BJ (cell line): Measurements from ENCODE around the gene ARMC2. TPM values are rescaled to one million over a fixed set of nuclear protein-coding genes. Genes with fewer than 3 reads are reported as not detected.

Source experiments
- CTCF ChIA-PET: fragments of 350-600 bp; formaldehyde crosslinking; extraction: SDS; loops from one replicate; lab custom pipeline; 2021; ENCODE audit warnings: antibody characterized with exemption, inconsistent platforms; lab: Yijun Ruan, JAX
- POLR2A ChIA-PET: fragments of 300-600 bp; sonication (Branson Sonifier 250); formaldehyde crosslinking; extraction: SDS; loops from one replicate; lab custom pipeline; 2021; ENCODE audit warnings: antibody characterized with exemption; lab: Charles Lee
- DNase-seq: peaks from one replicate; pipeline ENCODE4 v3.0.0-alpha.2; 2011; ENCODE audit warnings: low read depth
- H3K27me3 ChIP-seq: 2 replicates; pipeline ENCODE4 v1.6.0; 2011; ENCODE audit warnings: low read length; ENCODE audit not compliant: control insufficient read depth, insufficient read depth
- H3K36me3 ChIP-seq: 2 replicates; pipeline ENCODE4 v1.5.1; 2011; ENCODE audit warnings: low read length; ENCODE audit not compliant: control insufficient read depth, insufficient read depth
- H3K4me3 ChIP-seq: 2 replicates; pipeline ENCODE4 v1.5.1; 2011; ENCODE audit warnings: low read depth, mild to moderate bottlenecking, control low read depth, low read length
- CTCF ChIP-seq: IDR thresholded peaks from 2 replicates; pipeline ENCODE4 v1.5.1; 2011; ENCODE audit warnings: low read depth, mild to moderate bottlenecking, control low read depth, inconsistent platforms, low read length, moderate library complexity; ENCODE audit not compliant: insufficient read depth
- polyA plus RNA-seq: library from polyadenylated mRNA; depleted of rRNA; stranded (reverse); fragments of >200 nt; gene quantifications from 2 replicates; pipeline ENCODE4 v1.2.3, GENCODE V29; 2011

The ARMC2 gene
- polyA plus RNA-seq, 1 experiment = 2.4 TPM

- no peaks in the 10 kb centered on the region for H3K27me3 ChIP-seq
- CTCF ChIA-PET = interaction anchor here (0.7 to 5.1 kb wide), 3 partner anchors 11 to 318 kb away, joined by 3 to 22 read pairs (median 6); no protein-coding TSS in a partner anchor
- H3K4me3 ChIP-seq = no peak overlapping the region
- no peak for DNase-seq
- TF ChIP-seq CTCF = no peak
- no peaks in the 10 kb centered on the region for H3K36me3 ChIP-seq
- POLR2A ChIA-PET = no interaction called here
Measured at GRCh38 chr6:108904741-108905140, 56.5 kb downstream of the ARMC2 start.

GRCh38 chr6:108914235-108915022 is 66.2 kb downstream of the ARMC2 start:
- CTCF ChIA-PET = interaction anchor here (0.7 to 3.3 kb wide), 7 partner anchors 8 to 158 kb away, joined by 3 to 22 read pairs (median 3); no protein-coding TSS in a partner anchor
- no peak for DNase-seq
- TF ChIP-seq CTCF = peak; percentile 47
- no peak overlapping the region for H3K4me3 ChIP-seq
- peaks cover 2% of the 10 kb centered on the region; the same call in 1 of the 2 replicates for H3K27me3 ChIP-seq
- POLR2A ChIA-PET = interaction anchor here (0.6 kb wide), 1 partner anchor 16 kb away, joined by 11 read pairs; no protein-coding TSS in a partner anchor
- H3K36me3 ChIP-seq = no peaks in the 10 kb centered on the region

GRCh38 chr6:108915258-108915657 is 67.0 kb downstream of the ARMC2 start:
- Histone ChIP-seq H3K27me3 (peaks cover 2% of the 10 kb centered on the region; the same call in 1 of the 2 replicates), H3K36me3 (no peaks in the 10 kb centered on the region), H3K4me3 (no peak overlapping the region)
- TF ChIP-seq CTCF = no peak
- CTCF ChIA-PET = interaction anchor here (0.7 to 3.3 kb wide), 6 partner anchors 8 to 158 kb away, joined by 3 to 22 read pairs (median 3); no protein-coding TSS in a partner anchor
- POLR2A ChIA-PET = interaction anchor here (0.5 kb wide), 1 partner anchor 70 kb away, joined by 8 read pairs; no protein-coding TSS in a partner anchor
- no peak for DNase-seq

GRCh38 chr6:108916026-108916686 is 67.9 kb downstream of the ARMC2 start:
- Histone ChIP-seq H3K27me3 (peaks cover 2% of the 10 kb centered on the region; the same call in 1 of the 2 replicates), H3K36me3 (no peaks in the 10 kb centered on the region), H3K4me3 (no peak overlapping the region)
- no peak for TF ChIP-seq CTCF
- no peak for DNase-seq
- ChIA-PET POLR2A (no interaction called here), CTCF (interaction anchor here (0.9 to 3.3 kb wide), 5 partner anchors 8 to 375 kb away, joined by 3 to 22 read pairs (median 3); no protein-coding TSS in a partner anchor)

GRCh38 chr6:108920751-108921150 is 72.5 kb downstream of the ARMC2 start:
- no peak for DNase-seq
- no peak for TF ChIP-seq CTCF
- no peaks in the 10 kb centered on the region for H3K27me3 ChIP-seq
- H3K36me3 ChIP-seq = no peaks in the 10 kb centered on the region
- ChIA-PET POLR2A (no interaction called here), CTCF (interaction anchor here (1.0 kb wide), 1 partner anchor 18 kb away, joined by 3 read pairs; no protein-coding TSS in a partner anchor)
- no peak overlapping the region for H3K4me3 ChIP-seq
